Erythroblast (primary cell): ENCODE results near the gene NYAP2.

Experiments
- GATA1 ChIP-seq: IDR thresholded peaks from 2 replicates; pipeline ENCODE4 v1.6.1; 2011; ENCODE audit warnings: low read depth, mild to moderate bottlenecking, control low read depth, low read length, moderate library complexity
- POLR2A ChIP-seq: IDR thresholded peaks from 2 replicates; pipeline ENCODE4 v1.6.1; 2011; ENCODE audit warnings: mild to moderate bottlenecking, low read length

GRCh38 chr2:225650041-225650440 is 250.5 kb downstream of the NYAP2 start:
- TF ChIP-seq POLR2A (no peak), GATA1 (no peak)
